CD4-positive, alpha-beta T cell treated with Interleukin-17A for 1 hour (primary cell): Measurements from ENCODE around the gene TERT.

Experiments used
- DNase-seq: peaks from one replicate; pipeline ENCODE4 v3.0.0-alpha.2; 2020

Gene TERT

GRCh38 chr5:1255081-1255561, 39.7 kb downstream of the TERT start:
- DNase-seq = peak; percentile 62

DNA sequence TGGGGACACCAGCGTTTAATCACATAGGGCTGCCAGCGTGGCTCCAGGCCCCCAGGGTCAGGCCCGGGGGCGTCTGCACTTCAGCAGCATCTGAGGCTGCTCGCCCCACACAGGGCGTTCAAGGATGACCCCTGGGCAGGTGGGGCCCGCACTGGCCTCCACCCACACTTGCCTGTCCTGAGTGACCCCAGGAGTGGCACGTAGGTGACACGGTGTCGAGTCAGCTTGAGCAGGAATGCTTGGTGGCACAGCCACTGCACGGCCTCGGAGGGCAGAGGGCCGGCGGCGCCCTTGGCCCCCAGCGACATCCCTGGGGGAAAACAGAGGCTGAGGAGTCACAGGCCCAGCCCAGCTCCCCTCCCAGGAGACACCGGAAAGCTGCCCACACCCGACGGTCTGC, 40.7 kb downstream of the TERT start:
- no peak for DNase-seq

- no peak for DNase-seq
Observed at GRCh38 chr5:1253456-1254105, 41.3 kb downstream of the TERT start.

GRCh38 chr5:1252681-1253080, 42.2 kb downstream of the TERT start:
- DNase-seq = no peak

GRCh38 chr5:1251678-1252580, 42.9 kb downstream of the TERT start:
- DNase-seq = no peak

DNA sequence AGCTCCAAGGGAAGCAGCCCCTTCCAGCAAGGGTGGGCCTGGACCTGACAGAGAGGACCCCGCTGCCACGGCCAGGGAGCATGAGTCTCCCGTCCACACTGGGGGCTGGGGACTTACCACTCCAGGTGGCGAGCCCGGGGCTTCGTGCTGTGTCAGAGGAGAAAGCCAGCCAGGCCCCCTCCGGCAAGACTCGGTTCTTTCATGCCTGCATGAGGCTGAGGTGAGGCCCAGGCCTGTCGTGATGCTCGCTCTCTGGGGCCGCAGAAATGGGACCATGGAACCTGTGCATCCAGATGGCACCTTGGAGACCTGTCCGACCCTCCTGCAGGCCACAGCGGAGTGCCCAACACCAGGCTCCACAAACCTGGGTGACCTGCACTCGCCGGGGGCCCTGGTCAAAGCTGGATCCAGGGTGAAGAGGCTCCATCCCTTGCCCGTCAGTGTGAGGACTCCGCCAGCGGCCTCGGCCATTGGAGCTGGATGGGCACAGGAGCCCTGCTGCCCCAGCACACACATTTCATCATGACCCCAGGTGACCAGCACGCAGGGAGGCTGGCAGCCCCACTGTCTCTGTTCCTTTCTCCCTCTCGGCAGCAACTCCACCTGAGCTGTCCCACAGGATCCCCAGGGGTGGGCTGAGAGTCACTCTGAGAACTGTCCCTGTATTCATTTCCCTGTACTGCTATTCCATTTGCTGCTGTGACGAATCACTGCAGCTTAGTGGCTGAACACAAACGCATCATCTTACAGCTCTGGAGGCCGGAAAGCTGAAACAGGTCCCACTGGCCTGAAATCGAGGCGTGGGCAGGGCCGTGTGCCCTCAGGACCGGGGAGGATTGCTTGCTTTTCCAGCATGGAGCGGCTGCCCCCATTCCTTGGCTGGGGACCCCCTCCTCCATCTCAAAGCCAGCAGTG, 45.2 kb downstream of the TERT start:
- no peak for DNase-seq

DNA sequence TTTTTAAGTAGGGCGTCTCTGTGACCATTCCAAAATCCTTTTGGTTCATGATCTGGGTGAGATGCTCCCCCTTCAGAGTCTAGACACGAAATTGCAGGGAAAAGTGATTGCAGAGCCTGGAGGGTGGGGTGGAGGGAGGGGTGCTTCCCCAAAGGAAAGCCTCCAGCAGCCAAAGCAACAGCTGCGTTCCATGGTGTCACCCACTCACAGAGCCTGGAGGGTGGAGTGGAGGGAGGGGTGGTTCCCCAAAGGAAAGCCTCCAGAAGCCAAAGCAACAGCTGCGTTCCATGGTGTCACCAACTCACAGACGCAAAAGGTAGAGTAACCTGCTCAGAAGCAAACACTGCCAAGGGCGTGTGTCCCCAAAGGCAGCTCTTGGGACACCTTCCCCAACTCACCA, 47.1 kb downstream of the TERT start:
- DNase-seq = no peak

- no peak for DNase-seq
Observed at GRCh38 chr5:1246711-1247431, 48.0 kb downstream of the TERT start.

- DNase-seq = no peak
Observed at GRCh38 chr5:1245905-1246576, 48.8 kb downstream of the TERT start.

DNA sequence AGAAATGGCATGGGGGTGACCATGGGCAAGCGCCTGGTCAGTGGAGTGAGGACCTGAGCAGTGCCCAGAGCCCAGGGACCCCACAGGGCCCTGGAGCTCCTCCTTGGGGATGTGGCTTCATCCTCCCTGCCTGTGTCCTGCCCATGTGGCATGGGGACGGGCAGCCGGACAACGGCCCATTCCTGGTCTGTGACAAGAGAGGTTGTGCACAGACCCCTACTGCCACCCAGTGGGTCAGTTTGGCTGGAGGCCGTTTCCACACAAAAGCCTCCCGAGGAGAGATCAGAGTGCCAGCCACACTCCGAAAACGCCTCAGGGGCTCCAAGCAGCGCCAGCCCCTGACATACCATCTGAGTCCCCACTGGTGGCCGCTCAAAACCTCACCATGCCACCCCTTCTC, 49.9 kb downstream of the TERT start:
- DNase-seq = no peak

DNA sequence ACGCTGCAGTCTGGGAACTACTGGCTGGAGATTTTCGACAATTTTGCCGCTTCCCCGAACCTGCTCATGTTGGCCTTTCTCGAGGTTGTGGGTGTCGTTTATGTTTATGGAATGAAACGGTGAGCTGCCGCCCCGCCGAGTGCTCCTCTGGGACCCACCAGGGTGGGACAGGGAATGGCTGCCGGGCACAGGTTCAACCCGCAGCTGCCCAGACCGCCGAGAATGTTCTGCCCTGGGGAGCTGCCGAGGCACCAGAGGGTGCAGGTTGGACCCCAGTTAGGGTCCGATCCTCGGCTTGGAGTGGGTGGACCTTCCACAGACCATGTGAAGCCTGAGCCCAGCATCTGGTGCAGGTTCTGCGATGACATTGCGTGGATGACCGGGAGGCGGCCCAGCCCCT, 50.6 kb downstream of the TERT start:
- DNase-seq = no peak

- no peak for DNase-seq
Observed at GRCh38 chr5:1243487-1244130, 51.3 kb downstream of the TERT start.

DNA sequence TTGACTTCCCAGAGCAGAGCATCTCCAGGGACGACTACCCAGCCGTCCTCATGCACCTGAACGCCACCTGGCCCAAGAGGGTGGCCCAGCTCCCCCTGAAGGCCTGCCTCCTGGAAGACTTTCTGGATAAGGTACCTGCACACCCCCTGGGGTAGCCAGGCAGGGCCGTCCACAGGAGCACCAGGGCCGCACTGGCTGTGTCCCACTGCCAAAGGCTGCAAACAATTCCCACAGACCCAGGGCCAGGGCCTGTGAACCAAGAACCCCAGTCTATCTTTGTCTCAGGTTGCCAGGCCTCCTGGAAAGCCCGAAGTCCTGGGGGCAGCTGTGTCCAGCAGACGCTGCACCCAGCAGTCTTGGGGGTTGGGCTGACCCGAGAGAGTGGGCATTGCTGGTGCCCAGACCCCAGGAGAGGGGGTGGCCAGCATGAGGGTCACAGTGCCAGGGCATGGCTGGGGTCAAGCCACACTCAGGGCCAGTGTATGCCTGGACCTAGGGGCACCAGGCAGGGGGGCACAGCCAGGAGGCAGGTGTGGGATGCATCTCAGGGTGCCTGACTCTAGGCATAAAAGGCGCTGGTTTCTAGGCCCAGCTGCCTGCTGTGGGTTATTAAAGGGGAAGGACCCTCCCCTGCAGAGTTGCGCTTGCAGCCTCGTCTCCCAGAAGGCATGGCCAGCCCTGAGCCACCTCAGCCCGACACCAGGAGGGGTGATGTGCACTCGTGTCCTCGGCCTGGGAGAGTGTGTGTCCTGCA, 52.0 kb downstream of the TERT start:
- DNase-seq = no peak

GRCh38 chr5:1241509-1242080, 53.3 kb downstream of the TERT start:
- DNase-seq = no peak

- DNase-seq = no peak
Observed at GRCh38 chr5:1240496-1241260, 54.2 kb downstream of the TERT start.

DNA sequence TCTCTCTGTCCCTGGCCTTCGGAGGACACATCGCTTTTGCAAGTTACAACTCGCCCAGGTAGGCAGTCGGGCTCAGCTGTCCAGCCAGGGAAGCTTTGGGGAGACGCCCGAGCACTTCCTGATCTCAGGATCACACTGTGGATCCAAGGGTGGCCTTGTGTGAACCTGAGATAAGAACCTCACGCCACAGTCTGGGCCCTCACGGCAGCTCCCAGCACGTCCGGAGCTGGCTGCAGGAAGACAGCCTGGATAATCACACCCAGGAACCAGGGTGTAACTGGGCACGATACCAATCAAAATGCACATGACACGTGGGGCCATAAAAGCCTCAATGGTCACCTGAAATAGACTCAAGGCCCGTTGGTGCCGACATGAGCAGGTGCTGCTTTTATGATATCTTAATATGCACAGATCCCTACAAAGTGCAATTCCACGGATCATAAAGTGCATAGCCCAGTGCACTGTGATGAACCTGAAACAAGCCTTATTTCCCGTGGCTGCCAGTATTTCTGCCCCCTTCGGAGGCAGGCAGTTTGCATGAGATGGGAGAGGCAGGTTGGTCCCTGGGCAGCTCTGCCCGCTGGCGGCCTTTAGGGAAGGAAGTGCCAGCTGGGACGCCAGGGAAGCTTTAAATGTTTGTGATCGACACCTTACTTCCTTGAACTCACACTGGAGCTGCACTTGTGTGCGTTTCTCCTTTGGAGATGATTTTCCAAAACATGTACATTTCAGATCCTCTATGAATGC, 55.2 kb downstream of the TERT start:
- no peak for DNase-seq

GRCh38 chr5:1235838-1236237, 59.0 kb downstream of the TERT start:
- no peak for DNase-seq

DNA sequence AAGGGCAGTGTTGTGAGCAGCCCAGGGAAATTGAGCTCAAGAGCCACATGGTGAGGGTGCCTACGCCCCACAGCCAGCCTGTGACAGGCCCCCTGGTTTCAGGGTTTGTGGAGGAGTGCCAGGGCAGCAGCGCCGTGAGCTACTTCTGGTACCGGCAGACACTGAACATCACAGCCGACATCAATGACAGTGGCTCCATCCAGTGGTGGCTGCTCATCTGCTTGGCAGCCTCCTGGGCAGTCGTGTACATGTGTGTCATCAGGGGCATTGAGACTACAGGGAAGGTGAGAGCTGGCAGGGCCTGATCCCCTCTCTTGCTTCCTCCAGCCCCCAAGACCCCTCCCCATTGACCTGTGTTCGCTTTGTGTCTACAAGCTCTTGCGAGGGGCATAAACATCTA, 59.5 kb downstream of the TERT start:
- no peak for DNase-seq

- DNase-seq = no peak
Observed at GRCh38 chr5:1232780-1233179, 62.1 kb downstream of the TERT start.
